ENCODE data around the gene SH2D1B.

SH2D1B gene

DNA sequence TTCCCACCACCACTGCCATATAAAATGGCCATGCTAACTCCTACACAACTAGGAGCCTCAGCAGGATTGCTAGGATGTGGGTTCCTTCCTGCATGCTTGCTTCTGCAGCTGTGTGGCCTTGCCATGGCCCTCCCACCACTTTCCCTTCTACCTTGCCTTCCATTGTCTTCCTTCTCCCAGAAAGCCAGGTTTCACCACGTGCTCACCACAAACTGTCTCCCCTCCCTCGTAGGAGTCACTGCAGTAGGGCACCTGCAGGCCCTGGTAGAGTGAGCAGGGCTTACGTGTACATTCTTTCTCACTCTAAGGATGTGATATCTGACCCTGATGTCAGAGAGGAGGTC is 26.7 kb downstream of the SH2D1B start:
- Mint-ChIP-seq H3K4me3 (no peak overlapping the region), H3K9me3 (no peaks in the 10 kb centered on the region), H3K36me3 (ENCODE audit: low read depth) (peaks cover 4% of the 10 kb centered on the region), H3K27ac (peak overlapping the region; percentile 83 to 95 (median 89)), H3K27me3 (ENCODE audit: low read depth) (no peaks in the 10 kb centered on the region), H3K4me1 (peaks cover 30% of the 10 kb centered on the region)
- TF ChIP-seq, protein P1, sequence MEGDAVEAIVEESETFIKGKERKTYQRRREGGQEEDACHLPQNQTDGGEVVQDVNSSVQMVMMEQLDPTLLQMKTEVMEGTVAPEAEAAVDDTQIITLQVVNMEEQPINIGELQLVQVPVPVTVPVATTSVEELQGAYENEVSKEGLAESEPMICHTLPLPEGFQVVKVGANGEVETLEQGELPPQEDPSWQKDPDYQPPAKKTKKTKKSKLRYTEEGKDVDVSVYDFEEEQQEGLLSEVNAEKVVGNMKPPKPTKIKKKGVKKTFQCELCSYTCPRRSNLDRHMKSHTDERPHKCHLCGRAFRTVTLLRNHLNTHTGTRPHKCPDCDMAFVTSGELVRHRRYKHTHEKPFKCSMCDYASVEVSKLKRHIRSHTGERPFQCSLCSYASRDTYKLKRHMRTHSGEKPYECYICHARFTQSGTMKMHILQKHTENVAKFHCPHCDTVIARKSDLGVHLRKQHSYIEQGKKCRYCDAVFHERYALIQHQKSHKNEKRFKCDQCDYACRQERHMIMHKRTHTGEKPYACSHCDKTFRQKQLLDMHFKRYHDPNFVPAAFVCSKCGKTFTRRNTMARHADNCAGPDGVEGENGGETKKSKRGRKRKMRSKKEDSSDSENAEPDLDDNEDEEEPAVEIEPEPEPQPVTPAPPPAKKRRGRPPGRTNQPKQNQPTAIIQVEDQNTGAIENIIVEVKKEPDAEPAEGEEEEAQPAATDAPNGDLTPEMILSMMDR (IDR thresholded peaks at IDR 0.05; ENCODE audit: unreplicated experiment in 3 of 3): no peak

- Mint-ChIP-seq H3K27me3 (ENCODE audit: low read depth) (no peaks in the 10 kb centered on the region), H3K9me3 (no peaks in the 10 kb centered on the region), H3K4me3 (no peak overlapping the region), H3K36me3 (ENCODE audit: low read depth) (peaks cover 4% of the 10 kb centered on the region), H3K4me1 (peaks cover 25% of the 10 kb centered on the region), H3K27ac (peak overlapping the region; percentile 83 to 95 (median 89))
- TF ChIP-seq, protein P1 (IDR thresholded peaks at IDR 0.05; ENCODE audit: unreplicated experiment in 3 of 3): no peak
Observed at GRCh38 chr1:162384601-162385279, 27.2 kb downstream of the SH2D1B start.

GRCh38 chr1:162384116-162384515 is 27.8 kb downstream of the SH2D1B start:
- Mint-ChIP-seq H3K36me3 (ENCODE audit: low read depth) (peaks cover 4% of the 10 kb centered on the region), H3K4me3 (no peak overlapping the region), H3K4me1 (peaks cover 19% of the 10 kb centered on the region), H3K27me3 (ENCODE audit: low read depth) (no peaks in the 10 kb centered on the region), H3K27ac (peak overlapping the region; percentile 83 to 95 (median 89)), H3K9me3 (no peaks in the 10 kb centered on the region)
- TF ChIP-seq, protein P1 (IDR thresholded peaks at IDR 0.05; ENCODE audit: unreplicated experiment in 3 of 3): no peak

DNA sequence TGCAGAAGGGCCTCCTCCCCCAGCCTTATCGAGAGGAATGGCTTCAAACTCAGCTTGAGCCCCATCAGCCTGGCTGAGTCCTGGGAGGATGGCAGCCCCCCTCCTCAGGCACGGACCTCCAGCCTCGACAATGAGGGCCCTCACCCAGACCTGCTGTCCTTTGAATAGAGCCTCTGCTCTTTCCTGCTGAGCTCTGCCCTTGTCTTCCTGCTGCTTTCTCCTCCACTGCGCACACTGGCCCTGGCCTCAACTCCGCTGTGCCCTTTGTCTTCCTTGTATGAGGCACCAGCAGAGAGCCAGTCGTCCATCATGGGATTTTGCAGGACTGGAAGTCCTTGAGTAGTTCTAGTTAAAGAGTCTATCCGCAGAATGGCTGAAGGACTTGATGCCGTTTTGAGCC is 28.4 kb downstream of the SH2D1B start:
- Mint-ChIP-seq H3K4me1 (peaks cover 13% of the 10 kb centered on the region), H3K4me3 (no peak overlapping the region), H3K27me3 (ENCODE audit: low read depth) (no peaks in the 10 kb centered on the region), H3K9me3 (no peaks in the 10 kb centered on the region), H3K27ac (peak overlapping the region in 2 of 3 experiments; percentile 38 to 95), H3K36me3 (ENCODE audit: low read depth) (peaks cover 4% of the 10 kb centered on the region)
- TF ChIP-seq, protein P1 (IDR thresholded peaks at IDR 0.05; ENCODE audit: unreplicated experiment in 3 of 3): no peak

DNA sequence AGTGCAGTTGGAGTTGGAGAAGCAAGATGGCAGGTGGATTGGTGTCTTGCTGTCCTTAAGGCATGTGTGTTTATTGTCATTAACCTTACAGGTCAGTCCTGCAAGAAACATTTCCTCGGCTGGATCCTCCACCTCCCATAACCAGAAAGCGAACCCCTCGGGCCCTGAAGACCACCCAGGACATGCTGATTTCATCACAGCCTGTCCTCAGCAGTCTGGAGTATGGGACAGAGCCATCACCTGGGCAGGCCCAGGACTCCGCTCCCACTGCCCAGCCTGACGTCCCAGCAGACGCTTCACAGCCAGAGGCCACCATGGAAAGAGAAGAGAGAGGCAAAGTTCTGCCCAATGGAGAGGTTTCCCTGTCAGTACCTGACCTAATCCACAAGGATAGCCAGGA is 28.8 kb downstream of the SH2D1B start:
- TF ChIP-seq, protein P1 (IDR thresholded peaks at IDR 0.05; ENCODE audit: unreplicated experiment in 3 of 3): no peak
- Mint-ChIP-seq H3K4me1 (peaks cover 12% of the 10 kb centered on the region), H3K9me3 (no peaks in the 10 kb centered on the region), H3K27ac (peak overlapping the region in 1 of 3 experiments; percentile 56), H3K4me3 (no peak overlapping the region), H3K36me3 (ENCODE audit: low read depth) (peaks cover 4% of the 10 kb centered on the region), H3K27me3 (ENCODE audit: low read depth) (no peaks in the 10 kb centered on the region)

Measured in nephron (organoid).